ENCODE measurements around the gene ALDH1A1.
"Not testable (repeated sequence)": the region's sequence is repeated elsewhere in the genome, so short reads cannot be mapped to it uniquely, and the experiment has no call there.

Gene ALDH1A1

GRCh38 chr9:72873456-72873855, 79.4 kb downstream of the ALDH1A1 start:
- TF ChIP-seq CTCF (IDR thresholded peaks at IDR 0.05; ENCODE audit: insufficient read depth, low read depth, low read length, missing control alignments), result no peak
- H3K4me3 ChIP-seq (ENCODE audit: low read length), result no peak overlapping the region
- DNase-seq (ENCODE audit: low read depth), result no peak

- DNase-seq (ENCODE audit: low read depth), result no peak
- no peak for TF ChIP-seq CTCF (IDR thresholded peaks at IDR 0.05; ENCODE audit: insufficient read depth, low read depth, low read length, missing control alignments)
- no peak overlapping the region for H3K4me3 ChIP-seq (ENCODE audit: low read length)
Observed at GRCh38 chr9:72872718-72873117, 80.1 kb downstream of the ALDH1A1 start.

GRCh38 chr9:72871685-72872084, 81.2 kb downstream of the ALDH1A1 start:
- no peak overlapping the region for H3K4me3 ChIP-seq (ENCODE audit: low read length)
- peak; percentile 30 for DNase-seq (ENCODE audit: low read depth)
- peak; percentile 47 for TF ChIP-seq CTCF (IDR thresholded peaks at IDR 0.05; ENCODE audit: insufficient read depth, low read depth, low read length, missing control alignments)

- no peak for TF ChIP-seq CTCF (IDR thresholded peaks at IDR 0.05; ENCODE audit: insufficient read depth, low read depth, low read length, missing control alignments)
- DNase-seq (ENCODE audit: low read depth), result no peak
- H3K4me3 ChIP-seq (ENCODE audit: low read length), result no peak overlapping the region
Observed at GRCh38 chr9:72864327-72864726, 88.5 kb downstream of the ALDH1A1 start.

GRCh38 chr9:72863456-72864094, 89.3 kb downstream of the ALDH1A1 start:
- H3K4me3 ChIP-seq (ENCODE audit: low read length), result no peak overlapping the region
- DNase-seq (ENCODE audit: low read depth), result no peak
- TF ChIP-seq CTCF (IDR thresholded peaks at IDR 0.05; ENCODE audit: insufficient read depth, low read depth, low read length, missing control alignments), result no peak

GRCh38 chr9:72862788-72863187, 90.1 kb downstream of the ALDH1A1 start:
- DNase-seq (ENCODE audit: low read depth); H3K4me3 ChIP-seq (ENCODE audit: low read length): not testable (repeated sequence)

GRCh38 chr9:72858089-72858912, 94.6 kb downstream of the ALDH1A1 start:
- no peak for TF ChIP-seq CTCF (IDR thresholded peaks at IDR 0.05; ENCODE audit: insufficient read depth, low read depth, low read length, missing control alignments)
- no peak overlapping the region for H3K4me3 ChIP-seq (ENCODE audit: low read length)
- no peak for DNase-seq (ENCODE audit: low read depth)

Measured in epithelial cell of esophagus (primary cell).